Neural crest cell (in vitro differentiated cells): ENCODE data around the gene CYB5B. TPM values are rescaled to one million over a fixed set of nuclear protein-coding genes. Genes with fewer than 3 reads are reported as not detected.

ENCODE experiments used
- DNase-seq: peaks from one replicate; pipeline ENCODE4 v3.0.0; 2021; ENCODE audit warnings: low read depth, mixed read lengths, low spot score
- H3K27ac Mint-ChIP-seq: one replicate; pipeline ENCODE4 v1.8.0; 2021; ENCODE audit warnings: mild to moderate bottlenecking, mixed read lengths; ENCODE audit not compliant: unreplicated experiment
- H3K27me3 Mint-ChIP-seq: 2 replicates; pipeline ENCODE4 v1.8.0; 2021; ENCODE audit warnings: low read depth, mild to moderate bottlenecking, mixed read lengths
- H3K36me3 Mint-ChIP-seq: 2 replicates; pipeline ENCODE4 v1.8.0; 2021; ENCODE audit warnings: low read depth, mild to moderate bottlenecking, mixed read lengths
- H3K4me1 Mint-ChIP-seq: 2 replicates; pipeline ENCODE4 v1.8.0; 2021; ENCODE audit warnings: mixed read lengths
- H3K4me3 Mint-ChIP-seq: one replicate; pipeline ENCODE4 v1.8.0; 2021; ENCODE audit warnings: mild to moderate bottlenecking, mixed read lengths
- H3K9me3 Mint-ChIP-seq: 2 replicates; pipeline ENCODE4 v1.8.0; 2021; ENCODE audit warnings: mixed read lengths
- CTCF ChIP-seq: fragments of 200-600 bp; sonication (generic); conservative IDR thresholded peaks from 2 replicates; pipeline ENCODE4 v1.5.0; 2021; ENCODE audit warnings: antibody characterized with exemption, mild to moderate bottlenecking
- total RNA-seq: library from RNA; stranded (reverse); gene quantifications from 2 replicates; pipeline ENCODE4 v1.2.1, GENCODE V29; 2021

The CYB5B gene
- total RNA-seq, 1 donor from 2014 or later, result 209 TPM

- no peaks in the 10 kb centered on the region for H3K27me3 Mint-ChIP-seq
- DNase-seq, result no peak
- H3K9me3 Mint-ChIP-seq, result no peaks in the 10 kb centered on the region
- peaks cover 17% of the 10 kb centered on the region for H3K4me1 Mint-ChIP-seq
- no peaks in the 10 kb centered on the region for H3K36me3 Mint-ChIP-seq
- H3K27ac Mint-ChIP-seq, result no peak overlapping the region
- H3K4me3 Mint-ChIP-seq, result no peak overlapping the region
- TF ChIP-seq CTCF, result no peak
Measured at GRCh38 chr16:69498926-69499325, 74.5 kb downstream of the CYB5B start.

- Mint-ChIP-seq H3K36me3 (no peaks in the 10 kb centered on the region), H3K27me3 (no peaks in the 10 kb centered on the region), H3K4me3 (no peak overlapping the region), H3K9me3 (no peaks in the 10 kb centered on the region), H3K4me1 (peaks cover 17% of the 10 kb centered on the region), H3K27ac (no peak overlapping the region)
- no peak for TF ChIP-seq CTCF
- DNase-seq, result no peak
Measured at GRCh38 chr16:69499541-69500230, 75.3 kb downstream of the CYB5B start.

GRCh38 chr16:69500496-69500895 is 76.1 kb downstream of the CYB5B start:
- DNase-seq, result no peak
- no peaks in the 10 kb centered on the region for H3K36me3 Mint-ChIP-seq
- H3K4me3 Mint-ChIP-seq, result no peak overlapping the region
- H3K9me3 Mint-ChIP-seq, result no peaks in the 10 kb centered on the region
- H3K27ac Mint-ChIP-seq, result peak overlapping the region; percentile 69
- TF ChIP-seq CTCF, result no peak
- H3K27me3 Mint-ChIP-seq, result no peaks in the 10 kb centered on the region
- peaks cover 17% of the 10 kb centered on the region for H3K4me1 Mint-ChIP-seq

GRCh38 chr16:69501956-69502745 is 77.7 kb downstream of the CYB5B start:
- Mint-ChIP-seq H3K36me3 (no peaks in the 10 kb centered on the region), H3K4me3 (no peak overlapping the region), H3K9me3 (no peaks in the 10 kb centered on the region), H3K27me3 (no peaks in the 10 kb centered on the region), H3K4me1 (peaks cover 5% of the 10 kb centered on the region), H3K27ac (no peak overlapping the region)
- no peak for DNase-seq
- no peak for TF ChIP-seq CTCF

- H3K4me1 Mint-ChIP-seq, result peaks cover 3% of the 10 kb centered on the region
- H3K4me3 Mint-ChIP-seq, result no peak overlapping the region
- H3K36me3 Mint-ChIP-seq, result no peaks in the 10 kb centered on the region
- H3K27me3 Mint-ChIP-seq, result no peaks in the 10 kb centered on the region
- H3K27ac Mint-ChIP-seq, result peak overlapping the region; percentile 27
- no peak for DNase-seq
- no peaks in the 10 kb centered on the region for H3K9me3 Mint-ChIP-seq
- TF ChIP-seq CTCF, result no peak
Measured at GRCh38 chr16:69503244-69503643, 78.8 kb downstream of the CYB5B start.
